Effector CD8-positive, alpha-beta T cell (primary cell): ENCODE results near the gene NRP1.
"Not testable (repeated sequence)": the region's sequence is repeated elsewhere in the genome, so short reads cannot be mapped to it uniquely, and the experiment has no call there.

ENCODE experiments used
- DNase-seq: peaks from one replicate; lab custom pipeline; 2025; lab: John Stamatoyannopoulos, UW
- total RNA-seq, 4 experiments: gene quantifications; one replicate each; lab custom pipeline; 2026; lab: John Stamatoyannopoulos, UW

NRP1 gene
- total RNA-seq, result 0 to 2.4 (median 1.5) reads per million in 4 experiments

DNA sequence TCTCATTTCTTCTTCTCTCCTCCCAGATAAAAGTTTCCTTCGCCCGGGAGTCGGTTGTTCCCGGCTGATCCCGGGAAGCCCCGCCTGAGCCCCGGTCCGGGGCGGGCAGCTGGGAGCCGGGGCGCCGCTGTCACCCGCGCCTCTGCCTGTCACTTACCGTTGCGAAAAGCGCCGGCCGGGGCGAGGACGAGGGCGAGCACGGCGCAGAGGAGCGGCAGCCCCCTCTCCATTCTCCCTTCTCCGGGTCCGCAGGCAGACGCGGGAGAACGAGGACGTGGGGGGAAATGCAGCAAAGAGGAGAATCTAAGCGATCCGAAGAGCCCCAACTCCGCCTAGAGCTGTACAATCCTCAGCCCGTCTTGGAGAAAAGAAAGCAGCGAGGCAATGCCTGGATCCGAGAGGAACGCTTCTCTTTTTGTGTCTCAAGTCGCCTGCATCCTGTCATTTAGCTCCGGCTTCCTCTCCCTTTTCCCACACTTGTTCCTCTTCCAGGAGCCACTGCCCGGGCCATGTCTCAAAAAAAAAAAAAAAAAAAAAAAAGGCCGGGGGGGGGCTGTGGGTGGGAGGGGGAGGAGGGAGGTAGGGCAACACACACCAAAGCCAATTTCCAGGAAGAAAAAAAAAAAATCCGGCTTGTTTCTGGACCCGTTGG is at the start of gene NRP1:
Gene NRP1, minus strand, starts transcription at position 515 of the 652 bp plus-strand sequence. Its CDS starts 285 bp downstream, at position 230.
- DNase-seq, result no peak

GRCh38 chr10:33384201-33384600 is 49.7 kb upstream of the NRP1 start:
- not testable (repeated sequence) for DNase-seq

GRCh38 chr10:33382921-33383713 is 48.6 kb upstream of the NRP1 start:
- no peak for DNase-seq

DNA sequence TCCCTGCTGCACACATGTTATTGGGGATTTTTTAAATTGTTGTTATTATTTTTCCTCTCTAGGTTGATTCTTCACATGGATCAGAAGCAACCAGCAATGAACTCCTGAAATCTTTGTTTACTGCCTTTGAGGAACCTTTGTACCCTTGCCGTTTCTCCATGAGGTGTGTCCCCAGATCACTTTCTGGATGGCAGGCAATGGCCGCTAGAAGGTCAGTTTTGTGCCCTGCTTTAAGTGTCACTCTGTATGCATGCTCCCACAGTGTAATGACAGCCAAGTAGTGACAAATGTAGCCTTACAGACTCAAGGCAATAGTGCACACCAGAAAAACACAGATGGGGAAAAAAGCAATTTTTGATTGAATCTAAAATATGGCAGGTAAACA is 47.7 kb upstream of the NRP1 start:
- no peak for DNase-seq

GRCh38 chr10:33381451-33382215 is 47.2 kb upstream of the NRP1 start:
- no peak for DNase-seq

DNA sequence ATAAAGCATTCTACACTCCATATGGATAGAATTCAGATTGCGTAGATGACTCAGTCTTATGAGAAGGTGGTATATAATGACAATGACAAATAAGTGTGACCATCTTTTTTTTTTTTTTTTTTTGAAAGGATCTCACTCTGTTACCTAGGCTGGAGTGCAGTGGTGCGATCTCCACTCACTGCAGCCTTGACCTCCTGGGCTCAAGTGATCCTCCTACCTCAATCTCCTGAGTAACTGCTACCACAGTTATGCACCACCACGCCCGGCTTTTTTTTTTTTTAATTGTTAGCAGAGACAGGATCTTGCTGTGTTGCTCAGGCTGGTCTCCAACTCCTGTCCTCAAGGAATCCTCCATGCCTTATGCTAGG is 43.2 kb upstream of the NRP1 start:
- DNase-seq, result no peak

DNA sequence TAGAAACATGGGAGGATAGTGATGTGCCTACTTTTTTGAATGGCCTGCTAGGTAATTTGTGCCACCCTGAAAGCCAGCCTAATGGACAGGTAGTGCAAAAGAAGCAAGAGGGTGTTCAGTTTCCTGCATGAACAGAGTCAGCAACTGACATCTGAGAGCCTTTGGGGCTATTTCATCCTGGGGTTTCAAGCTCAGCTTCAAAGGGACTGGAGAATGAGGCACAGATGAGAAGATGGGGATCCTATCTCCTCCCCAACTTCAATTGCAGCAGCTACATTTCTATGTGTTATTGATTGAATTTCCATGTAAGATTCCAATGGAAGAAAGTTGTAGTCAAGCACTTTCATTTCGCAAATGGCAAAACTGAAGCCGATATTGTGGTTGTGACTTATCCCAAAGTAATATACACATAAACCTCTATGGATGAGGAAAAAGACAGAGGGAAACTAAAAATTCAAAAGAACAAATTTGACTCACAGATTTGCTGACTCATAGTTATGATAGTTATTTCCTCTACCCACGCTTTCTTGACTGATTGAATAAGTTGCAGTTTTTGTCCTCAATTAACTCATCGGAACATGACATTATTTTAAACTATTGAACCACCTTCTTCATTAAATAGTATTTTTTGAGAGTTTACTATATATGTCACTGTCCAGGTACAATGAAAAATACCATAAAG is 42.6 kb upstream of the NRP1 start:
- no peak for DNase-seq

GRCh38 chr10:33376476-33376875 is 42.0 kb upstream of the NRP1 start:
- DNase-seq, result no peak

DNA sequence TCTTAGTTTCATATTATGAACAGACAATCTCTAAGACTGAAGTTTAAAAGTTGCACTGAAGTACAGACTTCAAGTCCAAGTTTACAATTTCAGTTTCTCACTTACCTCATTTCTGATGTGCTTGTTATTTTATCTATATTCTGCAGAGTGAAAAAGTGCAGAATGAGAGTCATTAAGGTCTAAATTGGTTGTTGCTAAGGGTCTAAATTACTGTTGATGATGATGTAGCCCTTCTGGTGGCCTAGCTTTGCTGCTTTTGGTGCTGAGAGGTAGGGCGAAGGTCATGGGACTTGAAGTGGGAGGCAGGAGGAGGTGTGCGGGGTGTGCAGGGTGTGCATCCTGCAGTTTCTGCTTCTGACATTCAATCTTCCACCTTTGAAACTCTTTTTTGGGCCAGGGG is 38.8 kb upstream of the NRP1 start:
- DNase-seq, result no peak

GRCh38 chr10:33371234-33371633 is 36.8 kb upstream of the NRP1 start:
- no peak for DNase-seq

GRCh38 chr10:33370434-33370930 is 36.0 kb upstream of the NRP1 start:
- no peak for DNase-seq

GRCh38 chr10:33368086-33368485 is 33.6 kb upstream of the NRP1 start:
- no peak for DNase-seq

GRCh38 chr10:33365871-33366411 is 31.5 kb upstream of the NRP1 start:
- DNase-seq, result no peak

GRCh38 chr10:33365301-33365700 is 30.8 kb upstream of the NRP1 start:
- no peak for DNase-seq

- DNase-seq, result no peak
These were observed 28.6 kb upstream of the NRP1 start for GRCh38 chr10:33363106-33363505.

DNA sequence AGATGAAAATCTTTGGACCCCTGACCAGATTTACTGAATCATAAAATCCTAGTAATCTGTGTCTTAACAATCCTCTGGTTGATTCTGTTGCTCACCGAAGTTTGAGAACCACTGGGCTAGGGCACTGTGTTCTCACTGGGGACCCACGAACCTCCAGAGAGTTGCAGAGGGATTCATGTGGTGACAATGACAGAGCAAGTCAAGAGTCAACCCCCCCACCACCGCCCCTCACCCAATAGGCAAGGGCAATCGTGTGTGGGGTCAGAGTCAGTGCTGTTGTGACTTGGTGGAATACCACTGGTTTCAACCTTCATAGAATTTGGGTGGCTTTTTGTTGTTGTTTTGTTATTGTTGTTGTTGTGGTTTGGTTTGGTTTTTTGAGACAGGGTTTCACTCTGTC is 23.5 kb upstream of the NRP1 start:
- no peak for DNase-seq

- DNase-seq, result no peak
These were observed 20.8 kb upstream of the NRP1 start for GRCh38 chr10:33355274-33355673.

DNA sequence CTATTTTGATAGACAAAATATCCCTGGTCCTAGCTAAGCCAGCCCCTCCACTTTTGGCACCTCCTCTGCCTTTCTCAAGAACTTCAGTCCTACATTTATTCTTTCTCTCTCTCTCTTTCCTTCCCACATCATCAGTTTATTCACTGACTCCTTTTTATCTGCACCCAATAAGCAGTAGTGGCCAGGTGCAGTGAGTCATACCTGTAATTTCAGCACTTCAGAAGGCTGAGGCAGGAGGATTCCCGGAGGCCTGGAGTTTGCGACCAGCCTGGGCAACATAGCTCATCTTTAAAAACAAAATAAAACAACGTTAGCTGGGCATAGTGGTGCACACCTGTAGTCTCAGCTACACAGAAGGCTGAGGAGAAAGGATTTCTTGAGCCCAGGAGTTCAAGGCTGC is 19.4 kb upstream of the NRP1 start:
- no peak for DNase-seq

GRCh38 chr10:33353334-33353733 is 18.9 kb upstream of the NRP1 start:
- no peak for DNase-seq

DNA sequence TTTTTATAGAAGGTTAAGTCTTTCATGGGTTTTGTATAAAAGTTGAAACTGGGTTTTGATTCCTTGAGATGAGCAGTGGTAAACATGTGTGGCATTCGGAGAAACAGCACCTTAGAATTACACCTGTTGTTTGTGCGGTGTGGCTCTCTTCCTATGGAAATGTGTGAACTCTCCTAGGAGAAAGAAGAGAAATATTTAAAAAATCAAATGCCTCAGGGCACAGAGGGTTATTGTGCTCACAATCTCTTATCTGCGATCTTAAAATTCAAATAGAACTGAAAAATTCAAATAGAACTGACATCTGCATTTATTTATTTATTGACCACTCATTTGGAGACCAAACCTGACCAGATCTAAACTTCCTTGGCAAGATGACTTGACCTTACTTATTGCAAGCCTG is 18.1 kb upstream of the NRP1 start:
- DNase-seq, result no peak

- DNase-seq, result no peak
These were observed 17.7 kb upstream of the NRP1 start for GRCh38 chr10:33352175-33352574.

DNA sequence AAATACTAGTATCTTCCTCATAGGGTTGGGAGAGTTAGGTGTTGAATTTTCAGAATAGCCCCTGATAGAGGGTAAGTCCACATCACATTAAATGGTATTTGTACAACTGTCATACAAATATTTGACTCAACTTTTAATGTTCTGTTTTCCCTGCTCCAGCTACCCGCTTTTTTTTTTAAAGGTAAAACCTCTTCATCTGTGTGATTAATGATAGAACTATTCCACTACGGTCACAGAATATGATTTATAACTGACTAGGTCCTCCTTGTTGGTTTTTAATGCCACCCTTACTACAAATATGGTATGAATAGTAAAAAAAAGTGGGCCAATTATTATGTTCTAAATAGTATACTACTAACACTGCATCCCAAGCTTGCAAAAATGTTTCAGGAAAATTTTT is 15.6 kb upstream of the NRP1 start:
- no peak for DNase-seq
